Suprapubic skin (tissue), 3 donors: Measurements from ENCODE around the gene ZC3H14.

Source experiments
- CTCF ChIP-seq, 2 donors: fragments of 200-600 bp in 1 of 2; fragments of 450-650 bp in 1 of 2; sonication (generic) in 1 of 2; IDR thresholded peaks; one replicate each; pipeline ENCODE4 v1.5.1; 2016 to 2019; ENCODE audit warnings: antibody characterized with exemption in 2 of 2, mild to moderate bottlenecking in 1 of 2, moderate library complexity in 1 of 2
- POLR2AphosphoS5 ChIP-seq, 3 donors: sonication (generic); formaldehyde crosslinking; IDR thresholded peaks; one replicate each; pipeline ENCODE4 v1.6.1; 2017; ENCODE audit warnings: antibody characterized with exemption in 3 of 3

DNA sequence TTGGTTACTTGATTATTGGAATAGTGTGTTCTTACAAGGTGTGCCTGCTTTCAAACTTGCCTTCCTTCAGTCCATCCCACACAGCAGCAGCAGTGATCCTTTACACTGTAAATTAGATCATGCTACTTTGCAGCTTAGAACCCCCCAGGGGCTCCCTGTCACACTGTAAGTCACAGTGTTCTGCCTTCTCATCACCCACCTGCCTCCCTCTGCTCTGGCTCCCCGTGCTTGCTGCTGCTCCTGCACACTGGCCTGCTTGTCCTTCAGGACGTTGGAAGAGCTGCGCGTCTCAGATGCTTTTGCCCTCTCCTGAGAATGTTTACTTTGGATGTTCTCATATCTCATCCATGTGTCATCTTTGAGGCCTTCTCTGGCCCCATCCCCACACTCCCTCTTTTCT, 27.3 kb downstream of the ZC3H14 start:
- no peak for TF ChIP-seq CTCF (IDR thresholded peaks at IDR 0.05)
- TF ChIP-seq POLR2AphosphoS5 (IDR thresholded peaks at IDR 0.05), result no peak
